BE2C (cell line): ENCODE data around the gene SKIL.

ENCODE experiments used
- DNase-seq: peaks from one replicate; pipeline ENCODE4 v3.0.0-alpha.2; 2020
- H3K27me3 ChIP-seq: fragments of 250-450 bp; sonication (Bioruptor Pico); 2 replicates; pipeline ENCODE4 v1.5.1; 2020; ENCODE audit warnings: mild to moderate bottlenecking
- H3K36me3 ChIP-seq: fragments of 250-450 bp; sonication (Bioruptor Pico); 2 replicates; pipeline ENCODE4 v1.5.1; 2020; ENCODE audit warnings: mild to moderate bottlenecking
- H3K4me1 ChIP-seq: fragments of 250-450 bp; sonication (Bioruptor Pico); 2 replicates; pipeline ENCODE4 v1.5.1; 2020
- H3K4me3 ChIP-seq: 2 replicates; pipeline ENCODE4 v1.5.1; 2011; ENCODE audit warnings: low read depth, low read length
- H3K9me3 ChIP-seq: fragments of 250-450 bp; sonication (Bioruptor Pico); 2 replicates; pipeline ENCODE4 v1.5.1; 2020
- CTCF ChIP-seq: IDR thresholded peaks from 2 replicates; pipeline ENCODE4 v1.5.1; 2012; ENCODE audit warnings: mild to moderate bottlenecking, low read depth, low read length

Gene SKIL

DNA sequence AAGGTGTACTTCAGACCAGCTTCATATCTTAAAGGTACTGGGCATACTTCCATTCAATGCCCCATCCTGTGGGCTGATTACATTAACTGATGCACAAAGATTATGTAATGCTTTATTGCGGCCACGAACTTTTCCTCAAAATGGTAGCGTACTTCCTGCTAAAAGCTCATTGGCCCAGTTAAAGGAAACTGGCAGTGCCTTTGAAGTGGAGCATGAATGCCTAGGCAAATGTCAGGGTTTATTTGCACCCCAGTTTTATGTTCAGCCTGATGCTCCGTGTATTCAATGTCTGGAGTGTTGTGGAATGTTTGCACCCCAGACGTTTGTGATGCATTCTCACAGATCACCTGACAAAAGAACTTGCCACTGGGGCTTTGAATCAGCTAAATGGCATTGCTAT lies 3.4 kb downstream of the SKIL start:
- Histone ChIP-seq H3K4me1 (no peaks in the 10 kb centered on the region), H3K9me3 (no peaks in the 10 kb centered on the region), H3K36me3 (peaks cover 43% of the 10 kb centered on the region), H3K27me3 (no peaks in the 10 kb centered on the region), H3K4me3 (no peak overlapping the region)
- no peak for DNase-seq
- no peak for TF ChIP-seq CTCF

GRCh38 chr3:170361711-170362110 lies 4.2 kb downstream of the SKIL start:
- no peaks in the 10 kb centered on the region for H3K27me3 ChIP-seq
- no peak for DNase-seq
- TF ChIP-seq CTCF: no peak
- H3K9me3 ChIP-seq: no peaks in the 10 kb centered on the region
- H3K4me3 ChIP-seq: no peak overlapping the region
- peaks cover 49% of the 10 kb centered on the region for H3K36me3 ChIP-seq
- H3K4me1 ChIP-seq: no peaks in the 10 kb centered on the region

DNA sequence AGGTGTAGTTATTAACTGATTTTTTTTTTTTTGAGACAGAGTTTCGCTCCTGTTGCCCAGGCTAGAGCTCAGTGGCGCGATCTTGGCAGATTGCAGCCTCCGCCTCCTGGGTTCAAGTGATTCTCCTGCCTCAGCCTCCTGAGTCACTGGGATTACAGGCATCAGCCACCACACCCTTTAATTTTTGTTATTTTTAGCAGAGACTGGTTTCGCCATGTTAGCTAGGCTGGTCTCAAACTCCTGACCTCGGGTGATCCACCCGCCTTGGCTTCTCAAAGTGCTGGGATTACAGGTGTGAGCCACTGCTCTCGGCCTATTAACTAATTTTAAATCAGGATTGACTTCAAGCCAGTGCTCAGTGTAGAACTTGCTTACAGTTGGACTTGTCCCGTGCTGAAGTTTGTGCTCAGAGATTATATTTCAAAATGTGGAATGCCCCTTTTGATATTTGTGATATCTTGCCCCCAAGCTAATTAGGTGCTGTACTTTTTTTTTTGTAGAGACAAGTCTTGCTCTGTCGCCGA lies 6.0 kb downstream of the SKIL start:
- DNase-seq: no peak
- Histone ChIP-seq H3K9me3 (no peaks in the 10 kb centered on the region), H3K36me3 (peaks cover 53% of the 10 kb centered on the region), H3K4me3 (no peak overlapping the region), H3K4me1 (no peaks in the 10 kb centered on the region), H3K27me3 (no peaks in the 10 kb centered on the region)
- TF ChIP-seq CTCF: no peak

- H3K27me3 ChIP-seq: no peaks in the 10 kb centered on the region
- TF ChIP-seq CTCF: no peak
- no peaks in the 10 kb centered on the region for H3K9me3 ChIP-seq
- H3K4me3 ChIP-seq: no peak overlapping the region
- H3K4me1 ChIP-seq: no peaks in the 10 kb centered on the region
- no peak for DNase-seq
- H3K36me3 ChIP-seq: peaks cover 53% of the 10 kb centered on the region
These were observed 7.5 kb downstream of the SKIL start for GRCh38 chr3:170364965-170365364.

GRCh38 chr3:170367797-170368196 lies 10.3 kb downstream of the SKIL start:
- no peak for TF ChIP-seq CTCF

DNA sequence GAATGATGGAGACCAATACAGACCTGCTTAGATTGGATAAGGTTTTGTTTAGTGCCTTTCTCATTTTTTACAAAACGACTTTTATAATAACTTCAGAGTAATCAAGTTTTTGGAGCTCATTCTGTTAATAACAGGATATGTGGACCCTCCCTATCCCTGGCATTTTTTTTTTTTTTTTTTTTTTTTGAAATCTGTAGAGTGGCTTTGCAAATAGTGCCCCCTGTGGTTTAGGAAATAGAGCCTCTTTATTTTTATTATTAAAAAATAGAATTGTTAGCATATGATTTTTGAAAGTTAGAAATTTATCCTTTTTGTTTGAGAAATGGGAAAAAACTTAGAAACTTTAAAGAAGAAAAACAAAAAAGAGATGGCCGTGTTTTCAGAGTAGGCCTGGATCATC lies 11.4 kb downstream of the SKIL start:
- no peak for DNase-seq
- peak; percentile 47; the same call in 1 of the 2 replicates for TF ChIP-seq CTCF
- H3K27me3 ChIP-seq: no peaks in the 10 kb centered on the region
- H3K4me1 ChIP-seq: peaks cover 7% of the 10 kb centered on the region; the same call in 1 of the 2 replicates
- peaks cover 30% of the 10 kb centered on the region for H3K36me3 ChIP-seq
- H3K9me3 ChIP-seq: no peaks in the 10 kb centered on the region
- no peak overlapping the region for H3K4me3 ChIP-seq

More at GRCh38 chr3:170367797-170368196, 10.3 kb downstream of the SKIL start:
- Histone ChIP-seq H3K4me1 (peaks cover 7% of the 10 kb centered on the region; the same call in 1 of the 2 replicates), H3K4me3 (no peak overlapping the region), H3K36me3 (peaks cover 33% of the 10 kb centered on the region), H3K27me3 (no peaks in the 10 kb centered on the region), H3K9me3 (no peaks in the 10 kb centered on the region)
- no peak for DNase-seq
